B cell (primary cell): ENCODE data around the gene ZNF185. TPM values are rescaled to one million over a fixed set of nuclear protein-coding genes. Genes with fewer than 3 reads are reported as not detected.

Experiments used
- ATAC-seq: fragments of 200-7000 bp; cut with Tn5 transposase; one replicate; pipeline ENCODE4 v1.10.0; 2021; ENCODE audit warnings: low read depth, mild to moderate bottlenecking, moderate number of reproducible peaks, moderate library complexity
- CTCF ChIA-PET: fragments of 350-600 bp; sonication (Branson Sonifier 250); formaldehyde crosslinking; loops from one replicate; lab custom pipeline; 2021; ENCODE audit warnings: antibody characterized with exemption, inconsistent platforms; lab: Charles Lee
- POLR2A ChIA-PET: fragments of 350-600 bp; sonication (Branson Sonifier 250); formaldehyde crosslinking; loops from one replicate; lab custom pipeline; 2021; ENCODE audit warnings: antibody characterized with exemption; lab: Charles Lee
- DNase-seq: peaks from one replicate; pipeline ENCODE4 v3.0.0; 2013
- H2AFZ ChIP-seq: 2 replicates; pipeline ENCODE4 v1.6.1; 2012; ENCODE audit warnings: mild to moderate bottlenecking, low read depth, low read length; ENCODE audit not compliant: insufficient read depth, poor library complexity, severe bottlenecking
- H3K27ac ChIP-seq, 2 donors: 1 replicate in 1 of 2; 2 replicates in 1 of 2; pipeline ENCODE4 v1.5.1; 2012 to 2013; ENCODE audit warnings: low read length in 2 of 2, mild to moderate bottlenecking in 2 of 2, moderate library complexity in 1 of 2
- H3K27me3 ChIP-seq, 4 experiments: fragments of 200-600 bp in 1 of 4; sonication (generic) in 1 of 4; replicated peaks in 1 of 4; 1 replicate in 2 of 4; 2 replicates in 2 of 4; pipeline versions ENCODE4 v1.6.1 to v1.7.0; 2013 to 2016; ENCODE audit warnings: low read length in 3 of 4, mild to moderate bottlenecking in 2 of 4, mixed read lengths in 1 of 4, moderate library complexity in 1 of 4; ENCODE audit not compliant: insufficient read depth in 4 of 4, control insufficient read depth in 3 of 4; ENCODE audit errors: control extremely low read depth in 1 of 4
- H3K36me3 ChIP-seq, 2 experiments: replicated peaks in 1 of 2; 1 replicate in 1 of 2; 2 replicates in 1 of 2; pipeline versions ENCODE4 v1.6.1 to v1.7.1; 2013; ENCODE audit warnings: low read length in 1 of 2; ENCODE audit not compliant: insufficient read depth in 2 of 2, control insufficient read depth in 1 of 2; ENCODE audit errors: control extremely low read depth in 1 of 2, extremely low read depth in 1 of 2
- H3K4me1 ChIP-seq, 2 donors: fragments of 200-600 bp in 1 of 2; sonication (generic) in 1 of 2; 1 replicate in 1 of 2; 2 replicates in 1 of 2; pipeline versions ENCODE4 v1.5.1 to v1.6.1; 2013 to 2017; ENCODE audit warnings: low read length in 2 of 2; ENCODE audit not compliant: control insufficient read depth in 2 of 2, insufficient read depth in 2 of 2
- H3K4me2 ChIP-seq: replicated peaks from 2 replicates; pipeline ENCODE3; 2012; ENCODE audit warnings: mild to moderate bottlenecking, low read depth, low read length; ENCODE audit not compliant: poor library complexity, severe bottlenecking
- H3K4me3 ChIP-seq, 5 experiments: fragments of 200-600 bp in 1 of 5; sonication (generic) in 1 of 5; 1 replicate in 3 of 5; 2 replicates in 2 of 5; pipeline versions ENCODE4 v1.5.1 to v1.7.0; 2011 to 2016; ENCODE audit warnings: low read length in 4 of 5, mild to moderate bottlenecking in 4 of 5, low read depth in 2 of 5, control low read depth in 1 of 5, moderate library complexity in 1 of 5; ENCODE audit not compliant: insufficient read depth in 1 of 5; ENCODE audit errors: control extremely low read depth in 1 of 5, extremely low read depth in 1 of 5
- H3K79me2 ChIP-seq: fragments of 200-600 bp; sonication (generic); one replicate; pipeline ENCODE4 v1.6.0; 2016; ENCODE audit warnings: low read length; ENCODE audit not compliant: control insufficient read depth, insufficient read depth
- H3K9ac ChIP-seq: fragments of 200-600 bp; sonication (generic); 2 replicates; pipeline ENCODE4 v1.6.1; 2017; ENCODE audit warnings: mild to moderate bottlenecking, low read length, moderate library complexity
- H3K9me3 ChIP-seq, 3 donors: one replicate each; pipeline versions ENCODE4 v1.6.1 to v1.7.1; 2013; ENCODE audit warnings: low read length in 2 of 3; ENCODE audit not compliant: control insufficient read depth in 2 of 3, insufficient read depth in 1 of 3; ENCODE audit errors: control extremely low read depth in 1 of 3
- H4K20me1 ChIP-seq: 2 replicates; pipeline ENCODE4 v1.6.0; 2012; ENCODE audit warnings: mild to moderate bottlenecking, low read length; ENCODE audit not compliant: insufficient read depth, control insufficient read depth, poor library complexity, severe bottlenecking
- H3K27ac Mint-ChIP-seq: one replicate; pipeline ENCODE4 v1.8.0; 2021; ENCODE audit warnings: mixed read lengths
- H3K27me3 Mint-ChIP-seq: one replicate; pipeline ENCODE4 v1.8.0; 2021; ENCODE audit warnings: mixed read lengths
- H3K4me1 Mint-ChIP-seq: one replicate; pipeline ENCODE4 v1.8.0; 2021; ENCODE audit warnings: mixed read lengths
- H3K4me3 Mint-ChIP-seq: one replicate; pipeline ENCODE4 v1.8.0; 2021; ENCODE audit warnings: mixed read lengths
- H3K9me3 Mint-ChIP-seq: one replicate; pipeline ENCODE4 v1.8.0; 2022; ENCODE audit warnings: mixed read lengths; ENCODE audit not compliant: insufficient read depth
- CTCF ChIP-seq: fragments of 200-600 bp; IDR thresholded peaks from one replicate; pipeline ENCODE4 v1.8.0; 2022; ENCODE audit warnings: antibody characterized with exemption, mild to moderate bottlenecking
- EZH2 ChIP-seq: IDR thresholded peaks from 2 replicates; pipeline ENCODE4 v1.6.1; 2012; ENCODE audit warnings: borderline replicate concordance, low read depth, mild to moderate bottlenecking, moderate library complexity, low read length; ENCODE audit not compliant: insufficient read depth, poor library complexity, severe bottlenecking
- WGBS: methylation state at CpG from one replicate; pipeline ENCODE4 v1.1.5; 2013; ENCODE audit warnings: missing lambda C conversion rate; ENCODE audit not compliant: insufficient coverage; 5-methylcytosine and 5-hydroxymethylcytosine counted together
- intact Hi-C: fragments of 100-400 bp; cut with micrococcal nuclease; formaldehyde crosslinking; loops from one replicate; pipeline ENCODE4 v1.10.0; 2022
- polyA minus RNA-seq: library from RNA; depleted of rRNA, polyadenylated mRNA; stranded (reverse); fragments of >200 nt; gene quantifications from 2 replicates; pipeline ENCODE4 v1.2.3, GENCODE V29; 2012
- polyA plus RNA-seq: library from polyadenylated mRNA; depleted of rRNA; stranded (reverse); fragments of >200 nt; gene quantifications from 2 replicates; pipeline ENCODE4 v1.2.3, GENCODE V29; 2012
- total RNA-seq, 2 donors: library from RNA; stranded (reverse); fragments of 120-200 nt in 1 of 2; gene quantifications; 1 replicate in 1 of 2; 2 replicates in 1 of 2; pipeline versions ENCODE4 v1.2.3 to v1.2.4, GENCODE V29; 2013 to 2022

ZNF185 gene
- 0.89 and 1.7 TPM in 2 replicates for total RNA-seq
- 6.7 TPM for total RNA-seq (2013)
- 2.3 and 2.7 TPM in 2 replicates for polyA plus RNA-seq
- polyA minus RNA-seq, result 1.1 and 4.6 TPM in 2 replicates

- H3K27ac Mint-ChIP-seq, result no peak within 1 kb of the TSS
- H3K4me3 Mint-ChIP-seq, result peak within 1 kb of the TSS; percentile 33
- 15% methylated on average over 32 of the region's 64 CpGs for WGBS
- Histone ChIP-seq H3K4me1 (no peaks in the 10 kb centered on the region), H3K27me3 (peaks cover 0 to 5% (median 0%) of the 10 kb centered on the region in 4 experiments), H4K20me1 (no peaks in the 10 kb centered on the region), H3K4me3 (no peak within 1 kb of the TSS), H3K36me3 (no peaks in the 10 kb centered on the region), H3K9me3 (no peaks in the 10 kb centered on the region), H3K27ac (no peak within 1 kb of the TSS), H3K4me2 (peak within 1 kb of the TSS; percentile 42), H3K79me2 (no peaks in the 10 kb centered on the region), H3K9ac (no peak within 1 kb of the TSS), H2AFZ (no peak within 1 kb of the TSS)
- intact Hi-C loops, result no loop called here
- TF ChIP-seq EZH2 (no peak), CTCF (no peak)
- no peaks in the 10 kb centered on the region for H3K9me3 Mint-ChIP-seq
- DNase-seq, result no peak
- H3K27me3 Mint-ChIP-seq, result peaks cover 27% of the 10 kb centered on the region
- CTCF ChIA-PET, result no interaction called here
- POLR2A ChIA-PET, result no interaction called here
- ATAC-seq, result no peak
- peaks cover 3% of the 10 kb centered on the region for H3K4me1 Mint-ChIP-seq
Measured at GRCh38 chrX:152897222-152898131, at the start of gene ZNF185. ZNF185 (plus strand) TSS chrX:152898067; CDS start chrX:152914490, 16,423 bp downstream.

GRCh38 chrX:152850465-152850864 lies 47.4 kb upstream of the ZNF185 start:
- H3K9me3 Mint-ChIP-seq, result no peaks in the 10 kb centered on the region
- WGBS, result no CpG with 5 or more reads among the region's 2 CpGs
- no peaks in the 10 kb centered on the region for H3K9me3 ChIP-seq
- H3K27ac Mint-ChIP-seq, result no peak overlapping the region
- no peak for ATAC-seq
- H3K9ac ChIP-seq, result no peak overlapping the region
- no peaks in the 10 kb centered on the region for H3K27me3 Mint-ChIP-seq
- no peak overlapping the region for H3K4me3 Mint-ChIP-seq
- no peak overlapping the region for H2AFZ ChIP-seq
- H3K4me1 Mint-ChIP-seq, result peaks cover 3% of the 10 kb centered on the region
- intact Hi-C loops, result no loop called here
- ChIA-PET CTCF (no interaction called here), POLR2A (no interaction called here)
- no peaks in the 10 kb centered on the region for H4K20me1 ChIP-seq
- DNase-seq, result no peak
- H3K4me2 ChIP-seq, result no peak overlapping the region
- H3K36me3 ChIP-seq, result peaks cover 0 to 6% of the 10 kb centered on the region in 2 experiments
- no peak overlapping the region for H3K4me3 ChIP-seq
- peaks cover 0 to 3% of the 10 kb centered on the region in 2 donors for H3K4me1 ChIP-seq
- H3K79me2 ChIP-seq, result no peaks in the 10 kb centered on the region
- H3K27me3 ChIP-seq, result no peaks in the 10 kb centered on the region
- no peak overlapping the region for H3K27ac ChIP-seq
- no peak for TF ChIP-seq EZH2
- no peak for TF ChIP-seq CTCF
